Astrocyte of the cerebellum (primary cell): ENCODE results near the gene HMGN4.
"Not testable (repeated sequence)": the region's sequence is repeated elsewhere in the genome, so short reads cannot be mapped to it uniquely, and the experiment has no call there.

ENCODE experiments used
- DNase-seq: peaks from one replicate; pipeline ENCODE4 v3.0.0-alpha.2; 2011; ENCODE audit warnings: low read depth
- H3K4me3 ChIP-seq: 2 replicates; pipeline ENCODE4 v1.5.1; 2011; ENCODE audit warnings: mild to moderate bottlenecking, low read depth, low read length, moderate library complexity
- in situ Hi-C: cut with HindIII; loops from 2 replicates; pipeline ENCODE4 v1.10.0; 2017; ENCODE audit warnings: low sequenced_read_pairs
- TF ChIP-seq, protein P1 (sequence below): IDR thresholded peaks from 2 replicates; pipeline ENCODE4 v1.5.1; 2012; ENCODE audit warnings: low read length, low read depth, moderate library complexity, mild to moderate bottlenecking; ENCODE audit errors: missing control alignments

The HMGN4 gene

GRCh38 chr6:26538572-26538902, 371 bp downstream of the HMGN4 start:
- TF ChIP-seq, protein P1, sequence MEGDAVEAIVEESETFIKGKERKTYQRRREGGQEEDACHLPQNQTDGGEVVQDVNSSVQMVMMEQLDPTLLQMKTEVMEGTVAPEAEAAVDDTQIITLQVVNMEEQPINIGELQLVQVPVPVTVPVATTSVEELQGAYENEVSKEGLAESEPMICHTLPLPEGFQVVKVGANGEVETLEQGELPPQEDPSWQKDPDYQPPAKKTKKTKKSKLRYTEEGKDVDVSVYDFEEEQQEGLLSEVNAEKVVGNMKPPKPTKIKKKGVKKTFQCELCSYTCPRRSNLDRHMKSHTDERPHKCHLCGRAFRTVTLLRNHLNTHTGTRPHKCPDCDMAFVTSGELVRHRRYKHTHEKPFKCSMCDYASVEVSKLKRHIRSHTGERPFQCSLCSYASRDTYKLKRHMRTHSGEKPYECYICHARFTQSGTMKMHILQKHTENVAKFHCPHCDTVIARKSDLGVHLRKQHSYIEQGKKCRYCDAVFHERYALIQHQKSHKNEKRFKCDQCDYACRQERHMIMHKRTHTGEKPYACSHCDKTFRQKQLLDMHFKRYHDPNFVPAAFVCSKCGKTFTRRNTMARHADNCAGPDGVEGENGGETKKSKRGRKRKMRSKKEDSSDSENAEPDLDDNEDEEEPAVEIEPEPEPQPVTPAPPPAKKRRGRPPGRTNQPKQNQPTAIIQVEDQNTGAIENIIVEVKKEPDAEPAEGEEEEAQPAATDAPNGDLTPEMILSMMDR, result no peak
- no peak for DNase-seq
- in situ Hi-C loops, result no loop called here
- H3K4me3 ChIP-seq, result peak overlapping the region; percentile 65

DNA sequence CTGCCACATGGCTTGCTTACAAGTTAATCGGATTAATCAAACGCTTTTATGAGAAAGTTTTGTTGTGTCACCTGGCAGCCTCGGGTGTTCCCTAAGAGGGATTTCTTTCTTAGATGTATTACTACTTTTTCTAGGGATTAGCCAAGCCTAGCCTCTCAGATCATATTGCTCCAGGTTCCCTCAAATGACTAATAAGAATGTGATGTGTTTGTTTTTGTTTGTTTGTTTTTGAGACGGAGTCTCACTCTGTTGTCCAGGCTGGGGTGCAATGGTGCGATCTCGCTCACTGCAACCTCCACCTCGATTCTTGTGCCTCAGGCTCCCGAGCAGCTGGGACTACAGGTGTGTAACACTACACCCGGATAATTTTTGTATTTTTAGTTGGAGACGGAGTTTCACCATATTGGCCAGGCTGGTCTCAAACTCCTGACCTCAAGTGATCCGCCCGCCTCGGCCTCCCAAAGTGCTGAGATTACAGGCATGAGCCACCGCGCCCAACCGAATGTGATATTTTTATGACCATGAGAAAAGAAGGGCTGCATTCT, 977 bp downstream of the HMGN4 start:
- peak overlapping the region; percentile 65 for H3K4me3 ChIP-seq
- DNase-seq, result no peak
- in situ Hi-C loops, result no loop called here
- TF ChIP-seq, protein P1, result no peak

GRCh38 chr6:26541579-26541978, 3.4 kb downstream of the HMGN4 start:
- TF ChIP-seq, protein P1, result no peak
- no peak for DNase-seq
- in situ Hi-C loops, result no loop called here
- no peak overlapping the region for H3K4me3 ChIP-seq

GRCh38 chr6:26543953-26544352, 5.8 kb downstream of the HMGN4 start:
- in situ Hi-C loops, result no loop called here

GRCh38 chr6:26544473-26544872, 6.3 kb downstream of the HMGN4 start:
- TF ChIP-seq, protein P1, result no peak
- in situ Hi-C loops, result no loop called here
- no peak overlapping the region for H3K4me3 ChIP-seq
- no peak for DNase-seq

More at GRCh38 chr6:26543953-26544352, 5.8 kb downstream of the HMGN4 start:
- H3K4me3 ChIP-seq, result no peak overlapping the region
- TF ChIP-seq, protein P1, result peak; percentile 56
- DNase-seq, result no peak

- in situ Hi-C loops, result no loop called here
Observed at GRCh38 chr6:26545627-26546026, 7.5 kb downstream of the HMGN4 start.

GRCh38 chr6:26547363-26547762, 9.2 kb downstream of the HMGN4 start:
- in situ Hi-C loops, DNase-seq, H3K4me3 ChIP-seq: not testable (repeated sequence)

More at GRCh38 chr6:26545627-26546026, 7.5 kb downstream of the HMGN4 start:
- DNase-seq, result no peak
- no peak overlapping the region for H3K4me3 ChIP-seq
- TF ChIP-seq, protein P1, result no peak
